ENCODE data around the gene MRPS5.

The MRPS5 gene

GRCh38 chr2:95091885-95092555, 29.6 kb downstream of the MRPS5 start:
- no peak for DNase-seq (ENCODE audit: low read depth in 2 of 2, low spot score in 1 of 2)

GRCh38 chr2:95087379-95087778, 34.2 kb downstream of the MRPS5 start:
- DNase-seq (ENCODE audit: low read depth in 2 of 2, low spot score in 1 of 2): no peak

- DNase-seq (ENCODE audit: low read depth in 2 of 2, low spot score in 1 of 2): no peak
Observed at GRCh38 chr2:95086017-95086416, 35.6 kb downstream of the MRPS5 start.

- DNase-seq (ENCODE audit: low read depth in 2 of 2, low spot score in 1 of 2): no peak
Observed at GRCh38 chr2:95082477-95082876, 39.1 kb downstream of the MRPS5 start.

GRCh38 chr2:95079199-95079683, 42.4 kb downstream of the MRPS5 start:
- no peak for DNase-seq (ENCODE audit: low read depth in 2 of 2, low spot score in 1 of 2)

- DNase-seq (ENCODE audit: low read depth in 2 of 2, low spot score in 1 of 2): no peak
Observed at GRCh38 chr2:95077861-95078603, 43.6 kb downstream of the MRPS5 start.

- no peak for DNase-seq (ENCODE audit: low read depth in 2 of 2, low spot score in 1 of 2)
Observed at GRCh38 chr2:95077530-95077825, 44.1 kb downstream of the MRPS5 start.

GRCh38 chr2:95076705-95077529, 44.7 kb downstream of the MRPS5 start:
- DNase-seq (ENCODE audit: low read depth in 2 of 2, low spot score in 1 of 2): peak; percentile 71 to 87

- no peak for DNase-seq (ENCODE audit: low read depth in 2 of 2, low spot score in 1 of 2)
Observed at GRCh38 chr2:95075440-95076132, 46.0 kb downstream of the MRPS5 start.

GRCh38 chr2:95074663-95075439, 46.8 kb downstream of the MRPS5 start:
- peak in 1 of 2 donors; percentile 63 for DNase-seq (ENCODE audit: low read depth in 2 of 2, low spot score in 1 of 2)

GRCh38 chr2:95073856-95074662, 47.5 kb downstream of the MRPS5 start:
- no peak for DNase-seq (ENCODE audit: low read depth in 2 of 2, low spot score in 1 of 2)

GRCh38 chr2:95072424-95072823, 49.2 kb downstream of the MRPS5 start:
- no peak for DNase-seq (ENCODE audit: low read depth in 2 of 2, low spot score in 1 of 2)

GRCh38 chr2:95071856-95072255, 49.8 kb downstream of the MRPS5 start:
- no peak for DNase-seq (ENCODE audit: low read depth in 2 of 2, low spot score in 1 of 2)

GRCh38 chr2:95069465-95069864, 52.1 kb downstream of the MRPS5 start:
- DNase-seq (ENCODE audit: low read depth in 2 of 2, low spot score in 1 of 2): no peak

GRCh38 chr2:95068256-95068655, 53.4 kb downstream of the MRPS5 start:
- no peak for DNase-seq (ENCODE audit: low read depth in 2 of 2, low spot score in 1 of 2)

GRCh38 chr2:95063086-95063958, 58.3 kb downstream of the MRPS5 start:
- no peak for DNase-seq (ENCODE audit: low read depth in 2 of 2, low spot score in 1 of 2)

GRCh38 chr2:95062242-95063085, 59.1 kb downstream of the MRPS5 start:
- DNase-seq (ENCODE audit: low read depth in 2 of 2, low spot score in 1 of 2): no peak

Data from stimulated activated CD8-positive, alpha-beta memory T cell treated with anti-CD3 and anti-CD28 coated beads, Interleukin-4, amount 100 ng/mL, for 1 hour (primary cell).